Vagina (tissue), 2 donors: ENCODE measurements around the gene DENND1A.

Source experiments
- CTCF ChIP-seq, 3 experiments: fragments of 450-650 bp in 2 of 3; fragments of 200-600 bp in 1 of 3; sonication (generic) in 1 of 3; IDR thresholded peaks; one replicate each; pipeline ENCODE4 v1.5.1; 2017 to 2019; ENCODE audit warnings: antibody characterized with exemption in 3 of 3, mild to moderate bottlenecking in 2 of 3, moderate library complexity in 2 of 3
- POLR2A ChIP-seq, 2 donors: fragments of 450-650 bp; IDR thresholded peaks; one replicate each; pipeline ENCODE4 v1.6.1; 2017; ENCODE audit warnings: antibody characterized with exemption in 2 of 2, mild to moderate bottlenecking in 2 of 2, moderate library complexity in 2 of 2
- POLR2AphosphoS5 ChIP-seq, 2 donors: sonication (generic); formaldehyde crosslinking; IDR thresholded peaks; one replicate each; pipeline ENCODE4 v1.9.0; 2017; ENCODE audit warnings: antibody characterized with exemption in 2 of 2, mild to moderate bottlenecking in 2 of 2, low read depth in 1 of 2; ENCODE audit not compliant: insufficient read depth in 1 of 2

GRCh38 chr9:123662057-123662776, 267.7 kb downstream of the DENND1A start:
- TF ChIP-seq POLR2A (IDR thresholded peaks at IDR 0.05), result no peak
- no peak for TF ChIP-seq CTCF (IDR thresholded peaks at IDR 0.05)
- TF ChIP-seq POLR2AphosphoS5 (IDR thresholded peaks at IDR 0.05; ENCODE audit: insufficient read depth in 1 of 2, low read depth in 1 of 2), result no peak
